Ureter (tissue), 1 donor: ENCODE measurements around the gene BBC3. TPM values are rescaled to one million over a fixed set of nuclear protein-coding genes. Genes with fewer than 3 reads are reported as not detected.

ENCODE experiments used
- DNase-seq: peaks from one replicate; pipeline ENCODE4 v3.0.0-alpha.2; 2020; ENCODE audit warnings: low spot score
- total RNA-seq: library from RNA; stranded (reverse); gene quantifications from one replicate; pipeline ENCODE4 v1.2.4, GENCODE V29; 2023
- donor health status: DM: yes; HTN: yes; CAD: no.

Gene BBC3
- total RNA-seq, 1 donor from 2014 or later, result 9.9 TPM

DNA sequence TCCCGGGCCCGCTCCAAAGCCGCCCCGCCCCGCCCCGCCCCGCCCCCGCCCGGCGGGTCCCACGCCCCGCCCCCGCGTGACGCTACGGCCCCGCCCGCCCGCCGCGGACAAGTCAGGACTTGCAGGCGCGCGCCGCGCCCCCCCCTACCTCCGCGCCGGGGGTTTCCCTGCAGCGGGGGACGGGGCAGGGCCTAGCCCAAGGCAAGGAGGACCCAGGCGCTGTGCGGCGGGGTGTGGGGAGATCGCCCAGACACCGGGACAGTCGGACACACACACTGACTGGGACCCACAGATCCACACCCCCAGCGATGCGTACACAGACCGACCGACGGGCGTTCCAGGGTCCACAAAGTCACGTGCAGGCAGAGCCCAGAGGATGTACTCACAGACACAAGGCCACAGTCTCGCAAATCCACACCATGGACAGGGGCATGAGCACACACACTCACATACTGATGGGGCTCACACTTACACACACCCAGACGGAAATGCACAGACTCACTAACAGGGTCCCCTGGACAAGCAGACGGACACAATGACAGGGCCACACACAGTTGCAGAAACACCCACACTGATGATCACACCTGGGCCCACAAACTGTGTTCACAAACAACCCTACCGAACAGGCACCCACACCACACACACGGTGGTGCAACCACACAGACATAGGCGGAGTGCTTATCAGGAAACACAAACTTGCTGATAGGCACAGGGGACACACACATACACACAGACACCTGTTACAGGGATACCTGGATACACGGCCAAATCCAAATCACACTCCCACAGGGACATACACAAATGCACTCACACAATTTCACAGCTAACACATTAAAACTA is 436 bp upstream of the BBC3 start:
- peak; percentile 91 for DNase-seq

DNA sequence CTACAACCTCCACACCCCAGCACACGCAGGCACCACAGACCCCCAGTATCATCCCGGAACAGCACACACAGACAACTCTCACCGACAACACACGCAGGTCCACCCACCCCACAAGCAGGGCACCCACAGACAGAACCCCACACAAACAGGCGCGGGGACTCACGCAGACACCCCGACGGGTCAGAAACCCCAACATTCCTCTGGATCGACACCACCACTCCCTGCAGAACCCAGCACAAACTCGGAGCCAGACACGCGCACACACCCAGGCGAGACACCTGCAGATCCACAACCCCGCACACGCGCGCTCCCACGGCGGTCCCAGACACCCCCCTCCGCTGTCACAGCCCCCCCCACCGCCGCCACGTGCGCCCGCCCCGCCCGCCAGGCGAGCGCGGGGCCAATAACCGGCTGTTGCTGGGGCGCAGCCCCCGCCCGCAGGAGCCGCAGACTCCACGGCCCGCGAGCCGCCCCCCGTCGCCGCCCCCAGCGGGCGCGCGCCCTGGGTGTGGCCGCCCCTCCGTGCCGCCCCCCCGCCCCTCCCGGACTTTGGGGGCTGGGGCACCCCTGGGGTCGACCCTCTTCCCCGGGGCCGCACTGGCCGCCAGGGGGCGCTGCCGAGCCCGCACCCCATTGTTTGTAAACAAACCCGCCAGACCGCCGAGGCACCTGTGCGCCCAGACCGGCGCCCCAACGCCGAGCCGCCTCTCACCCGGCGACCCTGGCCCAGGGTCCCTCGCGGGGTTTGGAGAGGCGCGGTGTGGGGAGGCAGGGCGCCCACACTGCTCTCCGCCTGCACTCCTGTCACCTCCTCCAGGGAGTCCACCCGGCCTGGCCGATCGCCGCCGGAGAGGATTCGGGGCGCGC is 712 bp downstream of the BBC3 start:
- peak; percentile 75 for DNase-seq

DNA sequence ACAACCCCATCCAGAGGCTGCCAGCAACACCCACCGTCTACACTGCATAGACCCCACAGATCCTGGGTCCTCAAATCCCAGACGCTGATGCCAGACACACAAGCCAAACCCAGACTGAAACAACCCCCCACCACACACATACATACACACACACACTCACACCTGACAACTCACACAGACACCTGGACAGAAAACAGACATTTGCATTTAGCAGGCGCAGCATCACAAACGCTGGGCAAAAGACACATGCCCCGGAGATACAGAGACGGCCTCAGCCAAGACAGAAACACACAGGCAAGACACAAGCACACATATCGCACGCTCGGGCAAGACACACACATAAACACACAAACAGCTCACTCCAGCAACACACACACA is 1.3 kb downstream of the BBC3 start:
- DNase-seq, result no peak

DNA sequence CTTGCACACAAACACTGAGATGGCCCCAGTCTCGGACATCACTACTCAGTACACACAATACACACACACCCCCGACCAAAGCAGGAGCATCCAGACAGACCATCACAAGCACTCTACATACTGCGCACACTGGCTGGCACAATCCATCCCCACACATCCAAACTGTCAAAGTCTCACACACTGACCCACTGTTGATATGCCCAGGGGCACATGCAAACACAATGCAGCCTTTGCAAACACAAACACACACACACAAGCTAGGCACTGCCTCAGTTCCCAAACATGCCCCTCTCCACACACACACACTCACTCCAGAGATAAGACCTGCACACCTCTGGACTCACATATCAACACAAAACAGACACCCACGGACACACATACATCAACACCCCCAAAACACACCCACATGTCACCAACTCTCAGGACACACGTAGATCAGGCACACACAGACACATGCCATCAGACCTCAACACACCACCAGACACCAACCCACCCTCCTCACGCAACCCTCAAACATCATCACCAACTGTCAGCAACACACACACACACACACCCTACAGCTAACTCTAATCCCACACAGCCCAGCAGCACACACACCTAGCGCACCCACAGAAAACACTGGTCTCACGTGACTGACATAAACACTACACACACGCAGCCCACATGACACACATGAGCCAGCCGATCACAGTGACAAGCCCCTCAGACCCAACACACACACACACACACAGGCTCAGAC is 1.9 kb downstream of the BBC3 start:
- DNase-seq, result no peak

DNA sequence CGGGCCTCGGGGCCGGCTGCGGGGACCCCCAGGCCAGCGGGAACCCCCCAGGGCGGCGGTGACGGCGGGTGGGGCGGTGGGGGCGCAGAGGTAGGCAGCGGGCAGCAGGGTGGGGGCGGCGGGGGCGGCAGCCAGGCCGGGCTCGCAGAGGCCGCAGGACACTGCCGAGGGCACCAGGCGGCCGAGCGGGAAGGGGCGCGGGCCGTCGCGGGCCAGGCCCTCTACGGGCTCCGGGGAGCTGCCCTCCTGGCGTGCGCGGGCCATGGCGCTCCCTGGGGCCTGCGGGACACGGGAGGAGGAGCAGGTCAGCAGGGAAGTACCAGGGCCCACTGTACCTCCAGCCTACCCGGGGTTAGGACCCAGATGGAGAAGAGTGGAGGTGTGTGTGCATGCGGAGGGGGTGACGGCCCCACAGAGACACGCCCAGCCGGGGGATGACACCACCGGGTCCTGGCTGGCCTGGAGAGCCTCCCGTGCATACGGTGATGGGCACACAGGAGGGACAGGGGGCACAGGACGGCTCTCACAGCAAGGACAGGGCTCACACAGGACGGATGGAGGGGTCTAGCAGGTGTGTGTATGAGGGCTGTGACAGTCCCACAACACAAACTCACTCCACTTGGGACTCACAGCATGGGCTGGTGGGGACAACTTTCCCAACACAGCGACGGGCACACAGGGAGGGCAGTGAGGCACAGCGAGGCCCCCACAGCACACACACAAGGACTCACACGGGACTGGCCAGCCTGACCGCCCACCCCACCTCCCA is 2.6 kb downstream of the BBC3 start:
- DNase-seq, result peak; percentile 77

DNA sequence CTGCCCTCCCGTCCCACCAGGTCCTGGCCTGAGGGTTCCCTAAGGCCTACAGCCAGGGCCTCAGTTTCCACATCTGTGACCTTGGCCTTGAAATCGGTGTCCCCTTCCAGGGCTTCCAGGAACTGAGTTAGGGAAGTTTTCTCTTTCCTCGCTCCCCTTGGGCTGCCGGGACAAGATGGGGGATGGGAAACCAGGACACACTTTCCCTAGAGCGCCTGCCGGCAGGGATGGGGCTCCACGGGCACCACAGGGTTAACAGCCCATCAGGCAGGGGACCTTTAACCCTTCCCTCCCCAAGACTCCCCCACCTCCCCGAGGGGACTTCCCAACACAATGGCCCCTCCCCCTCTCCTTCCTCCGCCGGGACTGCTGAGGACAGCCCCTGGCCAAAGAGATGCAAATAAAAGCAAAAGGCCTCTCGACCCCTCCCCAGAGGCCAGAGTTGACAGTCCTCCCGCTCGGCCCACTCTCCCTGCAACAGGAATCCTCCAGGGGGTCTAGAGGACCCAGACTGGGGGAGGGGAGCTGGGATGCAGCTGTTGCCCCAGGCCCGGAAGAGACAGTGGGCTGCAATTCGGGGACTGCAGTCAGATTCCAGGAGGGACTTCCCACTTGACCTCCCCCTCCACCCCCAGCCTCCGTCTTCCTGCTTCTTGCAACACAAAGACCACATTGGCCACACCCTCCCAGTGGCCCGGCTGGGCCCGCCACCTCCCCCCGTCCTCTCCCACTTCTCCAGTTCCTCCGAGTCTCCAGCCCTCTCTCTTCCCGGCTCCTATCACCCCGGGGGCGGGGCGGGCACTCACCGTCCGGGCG is 3.4 kb downstream of the BBC3 start:
- peak; percentile 96 for DNase-seq

DNA sequence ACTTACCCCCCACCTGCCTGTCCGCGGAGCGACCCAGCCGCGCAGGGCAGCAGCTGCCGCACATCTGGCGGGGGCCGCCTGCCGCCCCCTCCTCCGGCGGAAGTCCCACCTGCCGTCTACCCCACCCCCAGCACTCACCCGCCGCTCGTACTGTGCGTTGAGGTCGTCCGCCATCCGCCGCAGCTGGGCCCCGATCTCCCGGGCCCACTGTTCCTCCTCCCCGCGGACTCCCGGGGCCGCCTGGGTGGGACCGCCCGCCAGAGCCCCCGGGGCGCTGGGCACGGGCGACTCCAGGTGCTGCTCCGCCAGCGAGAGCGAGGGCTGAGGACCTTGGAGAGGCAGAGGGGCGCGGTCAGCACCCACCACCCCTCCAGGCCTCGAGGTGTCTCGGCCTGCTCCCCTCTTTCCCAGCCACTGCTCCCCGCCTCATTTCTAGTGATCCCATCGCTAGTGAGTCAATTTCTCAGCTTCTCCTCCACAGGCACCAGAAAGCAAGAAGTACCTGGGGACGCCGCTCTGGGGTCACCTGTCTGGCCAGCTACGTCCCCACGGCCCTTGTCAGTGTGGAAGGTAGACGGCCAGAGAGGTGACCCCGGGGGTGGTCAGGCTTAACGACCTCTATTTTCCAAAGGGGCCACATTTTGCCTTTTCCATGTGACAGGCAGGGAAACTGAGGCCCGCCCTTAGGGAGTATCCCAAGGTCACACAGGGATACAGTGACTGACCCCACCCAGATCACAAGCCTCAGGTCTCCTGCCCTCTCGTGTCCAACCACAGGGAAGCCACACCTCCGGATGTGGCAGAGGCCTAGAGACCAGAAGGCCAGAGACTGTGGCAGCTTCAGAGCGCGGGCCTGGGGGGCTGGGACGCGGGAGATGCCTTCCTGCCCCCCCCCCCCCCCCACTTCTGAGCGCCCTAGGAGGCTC is 4.3 kb downstream of the BBC3 start:
- DNase-seq, result peak; percentile 89

DNA sequence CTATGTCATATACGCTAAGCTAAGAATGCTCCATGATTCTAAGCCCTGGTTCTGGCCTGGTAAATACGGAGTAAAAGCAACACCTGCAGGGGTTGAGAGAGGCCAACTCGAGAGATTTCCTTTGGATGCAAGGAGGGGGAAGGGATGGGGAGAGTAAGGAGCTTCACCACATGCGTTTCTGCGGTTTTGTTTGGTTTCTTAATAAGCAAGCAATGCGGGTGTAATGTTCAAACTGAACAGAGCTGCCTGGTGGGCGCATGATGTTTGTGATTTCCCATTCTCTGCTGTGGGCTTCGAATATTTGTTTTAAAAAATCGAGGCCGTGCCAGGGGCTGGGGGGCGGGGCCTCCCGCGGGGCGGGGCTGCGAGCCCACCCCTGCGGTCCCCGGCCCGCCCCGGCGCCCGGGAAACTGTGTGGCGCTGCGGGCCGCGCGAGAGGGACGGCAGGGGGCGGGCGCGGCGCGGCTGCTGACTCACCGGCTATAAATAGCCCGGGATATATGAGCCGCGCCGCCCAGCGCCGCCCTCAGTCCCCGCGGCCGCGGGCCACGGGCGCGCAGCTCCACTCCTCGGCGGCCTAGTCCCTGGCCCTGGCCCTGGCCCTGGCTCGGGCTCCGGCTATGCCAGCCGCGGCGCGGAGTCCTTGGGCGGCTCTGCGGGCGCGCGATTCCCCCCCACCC is 5.1 kb downstream of the BBC3 start:
- peak; percentile 91 for DNase-seq

DNA sequence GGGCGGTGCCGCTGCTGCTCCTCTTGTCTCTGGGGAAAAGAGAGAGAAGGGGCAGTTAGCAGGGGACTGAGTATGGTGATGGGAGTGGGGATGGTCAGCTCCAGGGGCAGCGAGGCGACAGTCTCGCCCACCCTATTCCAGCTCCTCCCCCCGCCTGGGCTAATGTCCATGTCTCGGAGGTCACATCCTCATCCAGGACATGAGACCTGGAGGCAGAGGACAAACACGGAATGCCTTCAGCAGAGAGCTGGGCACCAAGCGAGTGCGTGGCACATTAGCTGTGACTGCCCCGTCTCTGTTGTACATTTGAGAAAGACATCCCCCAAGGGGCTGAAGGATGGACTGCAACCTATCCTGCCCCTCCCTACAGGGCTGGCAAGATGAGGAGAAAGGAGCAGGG is 9.1 kb downstream of the BBC3 start:
- DNase-seq, result no peak

DNA sequence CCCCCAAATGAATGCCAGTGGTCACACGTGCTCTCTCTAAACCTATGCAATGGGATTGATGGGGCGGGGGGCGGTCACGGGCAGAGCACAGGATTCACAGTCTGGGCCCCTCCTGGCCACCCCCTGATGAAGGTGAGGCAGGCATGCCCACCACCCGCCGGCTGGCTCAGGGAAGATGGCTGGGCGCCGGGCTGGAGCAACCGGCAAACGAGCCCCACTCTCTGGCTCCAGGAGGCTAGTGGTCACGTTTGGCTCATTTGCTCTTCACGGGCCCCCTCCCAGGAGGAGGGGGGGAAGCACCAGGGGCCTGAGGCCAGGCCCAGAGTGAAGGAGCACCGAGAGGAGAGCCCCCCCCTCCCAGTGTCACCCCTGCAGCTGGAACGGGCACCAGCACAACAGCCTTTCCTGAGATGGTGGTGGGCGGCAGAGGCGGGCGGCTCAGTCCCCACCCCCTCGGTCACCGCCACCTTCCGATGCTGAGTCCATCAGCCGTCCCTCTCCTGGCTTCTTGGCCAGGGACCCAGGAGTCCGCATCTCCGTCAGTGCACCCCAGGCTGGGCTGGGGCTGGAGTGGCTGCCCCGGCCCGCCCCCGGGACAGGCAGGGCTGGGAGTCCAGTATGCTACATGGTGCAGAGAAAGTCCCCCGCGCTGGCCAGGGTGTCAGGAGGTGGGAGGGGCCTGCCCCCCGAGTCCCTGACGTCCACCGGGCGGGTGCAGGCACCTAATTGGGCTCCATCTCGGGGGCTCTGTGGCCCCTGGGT is 9.7 kb downstream of the BBC3 start:
- DNase-seq, result no peak

DNA sequence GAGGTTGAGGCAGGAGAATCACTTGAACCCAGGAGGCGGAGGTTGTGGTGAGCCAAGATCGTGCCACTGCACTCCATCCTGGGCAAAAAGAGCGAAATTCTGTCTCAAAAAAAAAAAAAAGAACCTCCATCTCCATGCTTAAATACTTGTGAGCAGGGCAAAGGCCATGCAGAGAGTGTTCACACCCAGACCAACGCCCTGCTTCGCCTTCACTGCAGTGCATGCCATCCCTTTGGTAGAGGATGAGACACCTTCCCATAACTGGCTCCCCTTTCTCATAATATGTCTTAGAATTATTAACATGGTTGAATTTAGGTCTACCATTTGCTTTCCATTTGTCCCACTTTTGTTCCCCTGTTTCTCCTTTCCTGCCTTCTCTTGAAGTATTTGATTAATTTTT is 15.4 kb downstream of the BBC3 start:
- no peak for DNase-seq

DNA sequence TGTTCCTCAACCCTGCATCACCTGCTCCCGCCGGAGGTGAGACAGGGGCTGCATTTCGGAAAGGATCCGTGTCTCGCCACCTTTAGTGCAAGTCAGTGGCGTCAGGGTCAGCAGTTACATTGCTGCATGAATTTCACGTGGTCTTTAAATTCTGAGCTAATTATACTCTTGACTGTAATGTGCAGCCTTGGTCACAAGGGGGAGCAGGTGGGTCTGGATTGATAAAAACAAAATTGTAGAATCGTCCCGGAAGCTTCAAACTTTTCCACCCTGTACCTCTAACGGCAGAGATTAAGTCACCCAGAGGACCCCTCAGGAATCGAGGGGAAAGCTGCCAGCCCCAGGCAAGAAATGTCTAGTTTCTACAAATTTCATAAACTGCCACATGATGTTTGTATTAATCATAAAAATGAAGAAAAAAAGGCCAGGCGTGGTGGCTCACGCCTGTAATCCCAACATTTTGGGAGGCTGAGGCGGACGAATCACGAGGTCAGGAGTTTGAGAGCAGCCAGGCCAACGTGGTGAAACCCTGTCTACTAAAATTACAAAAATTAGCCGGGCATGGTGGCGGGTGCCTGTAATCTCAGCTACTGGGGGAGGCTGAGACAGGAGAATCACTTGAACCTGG is 20.2 kb downstream of the BBC3 start:
- DNase-seq, result peak; percentile 85

DNA sequence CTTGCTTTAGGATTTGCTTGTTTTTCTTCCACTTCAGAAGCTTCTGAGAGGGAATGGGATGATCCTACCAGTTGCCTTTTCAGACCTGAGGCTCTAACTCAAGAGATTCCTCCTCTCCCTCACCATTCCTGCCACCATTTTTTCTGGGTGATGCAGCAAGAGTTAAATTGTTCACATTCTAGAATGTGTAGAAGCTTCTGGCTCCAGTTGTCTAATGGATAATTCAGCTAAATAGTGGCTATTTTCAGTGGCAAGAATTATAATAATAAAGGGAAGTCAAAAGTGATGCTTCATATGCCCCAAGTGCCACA is 20.9 kb downstream of the BBC3 start:
- DNase-seq, result no peak

DNA sequence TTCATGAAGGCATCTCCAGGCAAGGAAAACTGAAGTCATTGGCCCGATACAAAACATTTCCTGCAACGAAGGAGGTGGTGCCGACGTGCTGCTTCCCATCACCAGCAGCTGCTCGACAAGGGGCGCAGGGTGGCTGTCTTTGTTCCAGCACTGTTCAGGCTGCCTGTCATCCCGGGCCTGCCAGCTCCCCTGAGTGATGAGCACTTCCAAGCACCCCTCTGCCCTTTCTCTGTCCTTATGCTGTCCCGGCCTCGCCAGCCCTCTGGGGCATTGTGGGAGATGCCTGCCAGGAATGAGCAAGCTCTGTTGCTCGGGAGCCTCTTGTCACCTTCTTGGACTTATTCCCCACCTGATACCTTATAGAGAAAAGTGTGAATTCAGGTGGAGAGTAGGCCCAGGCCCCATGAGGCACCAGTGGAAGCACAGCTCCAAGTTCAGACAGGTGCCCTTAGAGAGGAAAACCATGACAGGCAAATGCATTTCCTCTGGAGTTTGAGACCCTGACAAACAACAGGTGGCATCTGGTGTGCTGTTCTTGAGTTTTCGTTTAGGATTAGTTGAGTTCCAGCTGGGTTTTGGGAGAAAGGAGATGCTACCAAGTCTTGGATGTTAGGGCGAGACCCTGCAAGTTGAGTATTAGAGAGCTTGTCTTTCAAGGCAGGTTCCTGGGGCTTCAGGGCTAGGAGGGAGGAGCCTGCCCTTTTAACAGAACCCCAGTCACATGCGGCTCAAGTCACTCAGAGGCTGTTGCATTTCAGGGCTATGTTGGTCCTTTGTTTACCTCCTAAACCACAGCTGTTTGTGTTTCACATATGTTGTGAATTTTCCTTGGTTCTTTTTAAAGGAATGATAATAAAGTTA is 21.4 kb downstream of the BBC3 start:
- DNase-seq, result no peak

DNA sequence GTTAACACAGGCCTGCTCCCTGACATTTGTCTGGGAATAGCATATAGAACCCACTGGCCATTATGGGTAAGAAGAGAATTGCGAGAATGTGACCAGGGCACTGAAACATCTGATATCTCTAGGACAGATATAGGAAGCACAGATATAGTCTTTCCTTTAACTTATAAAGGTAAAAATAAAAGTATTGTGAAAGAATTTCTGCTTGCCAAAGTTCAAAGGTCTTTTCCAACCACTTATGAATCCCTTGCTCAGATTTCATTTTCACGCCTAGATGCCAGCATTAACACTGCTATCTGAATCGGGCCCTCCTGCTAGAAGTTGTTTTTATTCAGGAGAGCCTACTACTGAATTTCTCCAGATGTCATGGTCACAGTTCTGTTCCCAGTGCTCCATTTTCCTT is 27.7 kb downstream of the BBC3 start:
- DNase-seq, result no peak

DNA sequence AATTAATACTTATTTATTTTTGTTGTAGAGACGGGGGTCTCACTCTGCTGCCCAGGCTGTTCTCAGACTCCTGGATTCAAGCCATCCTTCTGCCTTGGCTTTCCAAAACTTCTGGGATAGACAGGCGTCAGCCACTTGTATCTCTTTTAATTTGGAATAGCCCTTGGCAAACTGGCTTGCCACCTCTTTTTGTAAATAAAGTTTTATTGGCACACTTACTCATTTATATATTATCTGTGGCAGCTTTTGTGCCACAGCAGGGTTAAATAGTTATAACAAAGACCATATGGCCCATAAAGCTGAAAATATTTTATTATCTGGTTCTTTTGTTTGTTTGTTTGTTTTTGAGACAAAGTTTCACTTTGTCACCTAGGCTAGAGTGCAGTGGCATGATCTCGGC is 30.5 kb downstream of the BBC3 start:
- DNase-seq, result no peak

DNA sequence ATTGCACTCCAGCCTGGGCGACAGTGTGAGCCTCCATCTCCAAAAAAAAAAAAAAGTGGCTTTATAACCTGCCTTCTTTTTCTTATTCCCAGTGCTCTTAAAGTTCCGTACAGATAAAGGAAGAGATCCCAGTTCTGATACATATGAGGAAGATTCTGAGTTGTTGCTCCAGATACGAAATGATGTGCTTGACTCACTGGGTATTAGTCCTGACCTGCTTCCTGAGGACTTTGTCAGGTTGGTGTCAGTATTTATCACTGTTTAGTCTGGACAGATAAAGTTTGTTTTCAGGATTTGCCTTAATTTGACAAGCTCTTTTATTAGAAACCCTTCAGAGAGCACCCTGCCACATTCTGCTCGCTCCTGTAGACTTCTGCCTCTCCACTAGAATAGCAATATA is 33.9 kb downstream of the BBC3 start:
- no peak for DNase-seq
